ENCODE results near the gene OR4C6.

OR4C6 gene

GRCh38 chr11:55648027-55648426 is 14.0 kb upstream of the OR4C6 start, which contains the start of gene OR4S2:
Gene OR4S2 (plus strand): TSS chr11:55648327. CDS start chr11:55650904, 2,577 bp downstream.
- no peaks in the 10 kb centered on the region for H3F3A ChIP-seq (ENCODE audit: insufficient read depth)
- H3K9ac ChIP-seq (ENCODE audit: low read length): no peak within 1 kb of the TSS
- H3K36me3 ChIP-seq (ENCODE audit: low read length): no peaks in the 10 kb centered on the region
- no peak for TF ChIP-seq CTCF (IDR thresholded peaks at IDR 0.05; ENCODE audit: insufficient read depth, low read length, poor library complexity, severe bottlenecking)
- no peak for TF ChIP-seq EZH2phosphoT487 (conservative IDR thresholded peaks at IDR 0.05; ENCODE audit: low read length)
- no peaks in the 10 kb centered on the region for H3K9me2 ChIP-seq (replicated peaks; ENCODE audit: insufficient read depth, low read length)
- no peak within 1 kb of the TSS for H3K4me3 ChIP-seq (ENCODE audit: insufficient read depth, low read length, poor library complexity, severe bottlenecking)
- no peaks in the 10 kb centered on the region for H3K9me3 ChIP-seq (ENCODE audit: insufficient read depth, low read length)
- H4K20me1 ChIP-seq (ENCODE audit: low read depth, low read length): no peaks in the 10 kb centered on the region
- H3K27me3 ChIP-seq (ENCODE audit: low read length): no peaks in the 10 kb centered on the region
- H3K4me2 ChIP-seq (ENCODE audit: low read depth, low read length, poor library complexity, severe bottlenecking): no peak within 1 kb of the TSS
- no peaks in the 10 kb centered on the region for H3K79me2 ChIP-seq (ENCODE audit: insufficient read depth, low read length)
- H2AFZ ChIP-seq (ENCODE audit: low read depth, low read length, severe bottlenecking): no peak within 1 kb of the TSS
- no peak within 1 kb of the TSS for H3K27ac ChIP-seq (ENCODE audit: low read depth, low read length)

GRCh38 chr11:55652560-55652959 is 9.4 kb upstream of the OR4C6 start:
- no peaks in the 10 kb centered on the region for H4K20me1 ChIP-seq (ENCODE audit: low read depth, low read length)
- H3K27me3 ChIP-seq (ENCODE audit: low read length): no peaks in the 10 kb centered on the region
- H3K36me3 ChIP-seq (ENCODE audit: low read length): no peaks in the 10 kb centered on the region
- H3K27ac ChIP-seq (ENCODE audit: low read depth, low read length): no peak overlapping the region
- H3K79me2 ChIP-seq (ENCODE audit: insufficient read depth, low read length): no peaks in the 10 kb centered on the region
- no peaks in the 10 kb centered on the region for H3K9me2 ChIP-seq (replicated peaks; ENCODE audit: insufficient read depth, low read length)
- no peaks in the 10 kb centered on the region for H3F3A ChIP-seq (ENCODE audit: insufficient read depth)
- no peak overlapping the region for H3K4me2 ChIP-seq (ENCODE audit: low read depth, low read length, poor library complexity, severe bottlenecking)
- no peak overlapping the region for H3K9ac ChIP-seq (ENCODE audit: low read length)
- H3K9me3 ChIP-seq (ENCODE audit: insufficient read depth, low read length): no peaks in the 10 kb centered on the region
- no peak overlapping the region for H3K4me3 ChIP-seq (ENCODE audit: insufficient read depth, low read length, poor library complexity, severe bottlenecking)
- TF ChIP-seq EZH2phosphoT487 (conservative IDR thresholded peaks at IDR 0.05; ENCODE audit: low read length): no peak
- TF ChIP-seq CTCF (IDR thresholded peaks at IDR 0.05; ENCODE audit: insufficient read depth, low read length, poor library complexity, severe bottlenecking): no peak
- no peak overlapping the region for H2AFZ ChIP-seq (ENCODE audit: low read depth, low read length, severe bottlenecking)

GRCh38 chr11:55655096-55655495 is 6.9 kb upstream of the OR4C6 start:
- H4K20me1 ChIP-seq (ENCODE audit: low read depth, low read length): no peaks in the 10 kb centered on the region
- no peak overlapping the region for H3K27ac ChIP-seq (ENCODE audit: low read depth, low read length)
- H3K9me2 ChIP-seq (replicated peaks; ENCODE audit: insufficient read depth, low read length): no peaks in the 10 kb centered on the region
- H3K4me3 ChIP-seq (ENCODE audit: insufficient read depth, low read length, poor library complexity, severe bottlenecking): no peak overlapping the region
- H3K27me3 ChIP-seq (ENCODE audit: low read length): no peaks in the 10 kb centered on the region
- no peak overlapping the region for H3K4me2 ChIP-seq (ENCODE audit: low read depth, low read length, poor library complexity, severe bottlenecking)
- H3K79me2 ChIP-seq (ENCODE audit: insufficient read depth, low read length): no peaks in the 10 kb centered on the region
- TF ChIP-seq EZH2phosphoT487 (conservative IDR thresholded peaks at IDR 0.05; ENCODE audit: low read length): no peak
- no peak for TF ChIP-seq CTCF (IDR thresholded peaks at IDR 0.05; ENCODE audit: insufficient read depth, low read length, poor library complexity, severe bottlenecking)
- H3K36me3 ChIP-seq (ENCODE audit: low read length): no peaks in the 10 kb centered on the region
- no peak overlapping the region for H3K9ac ChIP-seq (ENCODE audit: low read length)
- no peaks in the 10 kb centered on the region for H3K9me3 ChIP-seq (ENCODE audit: insufficient read depth, low read length)
- H3F3A ChIP-seq (ENCODE audit: insufficient read depth): no peaks in the 10 kb centered on the region
- H2AFZ ChIP-seq (ENCODE audit: low read depth, low read length, severe bottlenecking): no peak overlapping the region
